HG03575 (cell line): Measurements from ENCODE around the gene LIPC.
"Not testable (repeated sequence)": the region's sequence is repeated elsewhere in the genome, so short reads cannot be mapped to it uniquely, and the experiment has no call there.

ENCODE experiments used
- ATAC-seq: cut with Tn5 transposase; IDR thresholded peaks from one replicate; pipeline ENCODE4 v1.9.1; 2021; ENCODE audit not compliant: unreplicated experiment, insufficient number of reproducible peaks, low FRiP score; ENCODE audit errors: extremely low read depth

The LIPC gene

GRCh38 chr15:58583171-58583908 lies 151.5 kb downstream of the LIPC start:
- no peak for ATAC-seq

- ATAC-seq = no peak
Measured at GRCh38 chr15:58584789-58585461, 153.1 kb downstream of the LIPC start.

GRCh38 chr15:58585693-58586443 lies 154.1 kb downstream of the LIPC start:
- ATAC-seq = no peak

GRCh38 chr15:58587486-58587885 lies 155.7 kb downstream of the LIPC start:
- no peak for ATAC-seq

- no peak for ATAC-seq
Measured at GRCh38 chr15:58588096-58588495, 156.3 kb downstream of the LIPC start.

- no peak for ATAC-seq
Measured at GRCh38 chr15:58589047-58589446, 157.3 kb downstream of the LIPC start.

GRCh38 chr15:58590236-58590635 lies 158.4 kb downstream of the LIPC start:
- no peak for ATAC-seq

GRCh38 chr15:58590926-58591325 lies 159.1 kb downstream of the LIPC start:
- no peak for ATAC-seq

- ATAC-seq = no peak
Measured at GRCh38 chr15:58593870-58594269, 162.1 kb downstream of the LIPC start.

GRCh38 chr15:58594898-58595297 lies 163.1 kb downstream of the LIPC start:
- no peak for ATAC-seq

GRCh38 chr15:58595516-58596263 lies 163.9 kb downstream of the LIPC start:
- ATAC-seq = no peak

GRCh38 chr15:58597943-58598828 lies 166.4 kb downstream of the LIPC start:
- no peak for ATAC-seq

GRCh38 chr15:58598829-58599210 lies 167.0 kb downstream of the LIPC start:
- ATAC-seq = no peak

- ATAC-seq = no peak
Measured at GRCh38 chr15:58602823-58603222, 171.0 kb downstream of the LIPC start.

GRCh38 chr15:58603927-58604326 lies 172.1 kb downstream of the LIPC start:
- not testable (repeated sequence) for ATAC-seq

GRCh38 chr15:58604455-58604923 lies 172.7 kb downstream of the LIPC start:
- no peak for ATAC-seq

GRCh38 chr15:58605931-58606530 lies 174.2 kb downstream of the LIPC start:
- no peak for ATAC-seq

- no peak for ATAC-seq
Measured at GRCh38 chr15:58606577-58607080, 174.8 kb downstream of the LIPC start.
